ENCODE results near the gene LONP2. TPM values are rescaled to one million over a fixed set of nuclear protein-coding genes. Genes with fewer than 3 reads are reported as not detected.
A peak's percentile ranks its signal among the peaks of the same experiment; 100 is the strongest.

LONP2 gene
- total and polyA plus RNA-seq, 2 of the 13 experiments (the other 11 are each of a cell fraction or from before 2014, with no cell fraction given) = 39.2 to 63.3 TPM

DNA sequence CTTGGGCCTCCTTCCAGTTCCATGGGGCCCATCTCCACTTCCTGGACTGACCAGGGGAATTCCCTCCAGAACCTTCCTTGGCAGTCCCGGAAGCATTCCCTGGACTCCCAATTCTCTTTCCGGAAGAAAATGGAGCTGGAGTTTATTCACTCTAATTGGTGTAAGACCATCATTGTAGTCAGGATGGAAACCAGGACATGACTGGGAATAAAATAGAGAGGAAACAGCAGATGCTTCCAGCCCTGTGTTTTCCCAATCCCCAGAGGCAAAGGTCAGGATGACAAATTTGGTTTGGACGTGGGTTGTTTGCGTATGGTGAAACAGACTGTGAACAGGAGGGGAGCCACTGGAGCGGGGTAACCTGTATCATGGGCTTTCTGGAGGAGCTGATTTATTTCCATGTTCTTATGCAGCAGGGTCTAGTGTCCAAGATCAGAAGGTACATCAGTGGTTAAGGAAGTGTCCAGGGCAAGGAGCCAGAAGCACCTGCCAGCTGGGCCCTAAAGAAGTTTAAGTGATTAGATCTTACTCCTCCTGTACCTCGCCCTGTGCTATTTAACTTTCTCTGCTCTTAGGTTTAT is 8.5 kb upstream of the LONP2 start (continued):
- TF ChIP-seq NONO (IDR thresholded peaks at IDR 0.05) = no peak
- no peak; the same call in 1 of the 2 replicates for TF ChIP-seq NONO (CRISPR knock-in tag; conservative IDR thresholded peaks at IDR 0.05)
- peak; percentile 76; the same call in 1 of the 2 replicates for TF ChIP-seq ZNF33A (CRISPR knock-in tag; IDR thresholded peaks at IDR 0.05; ENCODE audit: borderline replicate concordance)
- no peak for TF ChIP-seq EEA1 (CRISPR knock-in tag; IDR thresholded peaks at IDR 0.05; ENCODE audit: borderline replicate concordance)
- no peak for TF ChIP-seq REL (CRISPR knock-in tag; conservative IDR thresholded peaks at IDR 0.05)
- 0 out of 2 replicates have a peak, but pooled peaks have one; percentile 54 for TF ChIP-seq KDM1A (CRISPR knock-in tag; IDR thresholded peaks at IDR 0.05)
- no peak; the same call in 1 of the 2 replicates for TF ChIP-seq BCL6 (CRISPR knock-in tag; IDR thresholded peaks at IDR 0.05)
- TF ChIP-seq, protein P1, sequence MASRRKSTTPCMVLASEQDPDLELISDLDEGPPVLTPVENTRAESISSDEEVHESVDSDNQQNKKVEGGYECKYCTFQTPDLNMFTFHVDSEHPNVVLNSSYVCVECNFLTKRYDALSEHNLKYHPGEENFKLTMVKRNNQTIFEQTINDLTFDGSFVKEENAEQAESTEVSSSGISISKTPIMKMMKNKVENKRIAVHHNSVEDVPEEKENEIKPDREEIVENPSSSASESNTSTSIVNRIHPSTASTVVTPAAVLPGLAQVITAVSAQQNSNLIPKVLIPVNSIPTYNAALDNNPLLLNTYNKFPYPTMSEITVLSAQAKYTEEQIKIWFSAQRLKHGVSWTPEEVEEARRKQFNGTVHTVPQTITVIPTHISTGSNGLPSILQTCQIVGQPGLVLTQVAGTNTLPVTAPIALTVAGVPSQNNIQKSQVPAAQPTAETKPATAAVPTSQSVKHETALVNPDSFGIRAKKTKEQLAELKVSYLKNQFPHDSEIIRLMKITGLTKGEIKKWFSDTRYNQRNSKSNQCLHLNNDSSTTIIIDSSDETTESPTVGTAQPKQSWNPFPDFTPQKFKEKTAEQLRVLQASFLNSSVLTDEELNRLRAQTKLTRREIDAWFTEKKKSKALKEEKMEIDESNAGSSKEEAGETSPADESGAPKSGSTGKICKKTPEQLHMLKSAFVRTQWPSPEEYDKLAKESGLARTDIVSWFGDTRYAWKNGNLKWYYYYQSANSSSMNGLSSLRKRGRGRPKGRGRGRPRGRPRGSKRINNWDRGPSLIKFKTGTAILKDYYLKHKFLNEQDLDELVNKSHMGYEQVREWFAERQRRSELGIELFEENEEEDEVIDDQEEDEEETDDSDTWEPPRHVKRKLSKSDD (CRISPR knock-in tag; IDR thresholded peaks at IDR 0.05; ENCODE audit: low read depth) = no peak
- no peak for TF ChIP-seq ATF7-NPFF (CRISPR knock-in tag; IDR thresholded peaks at IDR 0.05; ENCODE audit: low read depth)
- no peak for TF ChIP-seq ZNF782 (CRISPR knock-in tag; IDR thresholded peaks at IDR 0.05; ENCODE audit: borderline replicate concordance)
- no peak; the same call in 1 of the 2 replicates for TF ChIP-seq RELA (CRISPR knock-in tag; IDR thresholded peaks at IDR 0.05)
- TF ChIP-seq ETV6 (CRISPR knock-in tag; conservative IDR thresholded peaks at IDR 0.05) = no peak; the same call in 1 of the 2 replicates
- peak; percentile 48 for TF ChIP-seq ZNF441 (CRISPR knock-in tag; IDR thresholded peaks at IDR 0.05; ENCODE audit: borderline replicate concordance)
- TF ChIP-seq DNMT1 (CRISPR knock-in tag; IDR thresholded peaks at IDR 0.05) = no peak
- TF ChIP-seq GFI1 (CRISPR knock-in tag; IDR thresholded peaks at IDR 0.05; ENCODE audit: borderline replicate concordance) = 0 out of 2 replicates have a peak, but pooled peaks have one; percentile 23
- TF ChIP-seq, protein P2, sequence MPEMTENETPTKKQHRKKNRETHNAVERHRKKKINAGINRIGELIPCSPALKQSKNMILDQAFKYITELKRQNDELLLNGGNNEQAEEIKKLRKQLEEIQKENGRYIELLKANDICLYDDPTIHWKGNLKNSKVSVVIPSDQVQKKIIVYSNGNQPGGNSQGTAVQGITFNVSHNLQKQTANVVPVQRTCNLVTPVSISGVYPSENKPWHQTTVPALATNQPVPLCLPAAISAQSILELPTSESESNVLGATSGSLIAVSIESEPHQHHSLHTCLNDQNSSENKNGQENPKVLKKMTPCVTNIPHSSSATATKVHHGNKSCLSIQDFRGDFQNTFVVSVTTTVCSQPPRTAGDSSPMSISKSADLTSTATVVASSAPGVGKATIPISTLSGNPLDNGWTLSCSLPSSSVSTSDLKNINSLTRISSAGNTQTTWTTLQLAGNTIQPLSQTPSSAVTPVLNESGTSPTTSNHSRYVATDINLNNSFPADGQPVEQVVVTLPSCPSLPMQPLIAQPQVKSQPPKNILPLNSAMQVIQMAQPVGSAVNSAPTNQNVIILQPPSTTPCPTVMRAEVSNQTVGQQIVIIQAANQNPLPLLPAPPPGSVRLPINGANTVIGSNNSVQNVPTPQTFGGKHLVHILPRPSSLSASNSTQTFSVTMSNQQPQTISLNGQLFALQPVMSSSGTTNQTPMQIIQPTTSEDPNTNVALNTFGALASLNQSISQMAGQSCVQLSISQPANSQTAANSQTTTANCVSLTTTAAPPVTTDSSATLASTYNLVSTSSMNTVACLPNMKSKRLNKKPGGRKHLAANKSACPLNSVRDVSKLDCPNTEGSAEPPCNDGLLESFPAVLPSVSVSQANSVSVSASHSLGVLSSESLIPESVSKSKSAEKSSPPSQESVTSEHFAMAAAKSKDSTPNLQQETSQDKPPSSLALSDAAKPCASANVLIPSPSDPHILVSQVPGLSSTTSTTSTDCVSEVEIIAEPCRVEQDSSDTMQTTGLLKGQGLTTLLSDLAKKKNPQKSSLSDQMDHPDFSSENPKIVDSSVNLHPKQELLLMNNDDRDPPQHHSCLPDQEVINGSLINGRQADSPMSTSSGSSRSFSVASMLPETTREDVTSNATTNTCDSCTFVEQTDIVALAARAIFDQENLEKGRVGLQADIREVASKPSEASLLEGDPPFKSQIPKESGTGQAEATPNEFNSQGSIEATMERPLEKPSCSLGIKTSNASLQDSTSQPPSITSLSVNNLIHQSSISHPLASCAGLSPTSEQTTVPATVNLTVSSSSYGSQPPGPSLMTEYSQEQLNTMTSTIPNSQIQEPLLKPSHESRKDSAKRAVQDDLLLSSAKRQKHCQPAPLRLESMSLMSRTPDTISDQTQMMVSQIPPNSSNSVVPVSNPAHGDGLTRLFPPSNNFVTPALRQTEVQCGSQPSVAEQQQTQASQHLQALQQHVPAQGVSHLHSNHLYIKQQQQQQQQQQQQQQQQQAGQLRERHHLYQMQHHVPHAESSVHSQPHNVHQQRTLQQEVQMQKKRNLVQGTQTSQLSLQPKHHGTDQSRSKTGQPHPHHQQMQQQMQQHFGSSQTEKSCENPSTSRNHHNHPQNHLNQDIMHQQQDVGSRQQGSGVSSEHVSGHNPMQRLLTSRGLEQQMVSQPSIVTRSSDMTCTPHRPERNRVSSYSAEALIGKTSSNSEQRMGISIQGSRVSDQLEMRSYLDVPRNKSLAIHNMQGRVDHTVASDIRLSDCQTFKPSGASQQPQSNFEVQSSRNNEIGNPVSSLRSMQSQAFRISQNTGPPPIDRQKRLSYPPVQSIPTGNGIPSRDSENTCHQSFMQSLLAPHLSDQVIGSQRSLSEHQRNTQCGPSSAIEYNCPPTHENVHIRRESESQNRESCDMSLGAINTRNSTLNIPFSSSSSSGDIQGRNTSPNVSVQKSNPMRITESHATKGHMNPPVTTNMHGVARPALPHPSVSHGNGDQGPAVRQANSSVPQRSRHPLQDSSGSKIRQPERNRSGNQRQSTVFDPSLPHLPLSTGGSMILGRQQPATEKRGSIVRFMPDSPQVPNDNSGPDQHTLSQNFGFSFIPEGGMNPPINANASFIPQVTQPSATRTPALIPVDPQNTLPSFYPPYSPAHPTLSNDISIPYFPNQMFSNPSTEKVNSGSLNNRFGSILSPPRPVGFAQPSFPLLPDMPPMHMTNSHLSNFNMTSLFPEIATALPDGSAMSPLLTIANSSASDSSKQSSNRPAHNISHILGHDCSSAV (CRISPR knock-in tag; IDR thresholded peaks at IDR 0.05; ENCODE audit: borderline replicate concordance) = no peak
